ENCODE data around the gene SEZ6L.

Gene SEZ6L

DNA sequence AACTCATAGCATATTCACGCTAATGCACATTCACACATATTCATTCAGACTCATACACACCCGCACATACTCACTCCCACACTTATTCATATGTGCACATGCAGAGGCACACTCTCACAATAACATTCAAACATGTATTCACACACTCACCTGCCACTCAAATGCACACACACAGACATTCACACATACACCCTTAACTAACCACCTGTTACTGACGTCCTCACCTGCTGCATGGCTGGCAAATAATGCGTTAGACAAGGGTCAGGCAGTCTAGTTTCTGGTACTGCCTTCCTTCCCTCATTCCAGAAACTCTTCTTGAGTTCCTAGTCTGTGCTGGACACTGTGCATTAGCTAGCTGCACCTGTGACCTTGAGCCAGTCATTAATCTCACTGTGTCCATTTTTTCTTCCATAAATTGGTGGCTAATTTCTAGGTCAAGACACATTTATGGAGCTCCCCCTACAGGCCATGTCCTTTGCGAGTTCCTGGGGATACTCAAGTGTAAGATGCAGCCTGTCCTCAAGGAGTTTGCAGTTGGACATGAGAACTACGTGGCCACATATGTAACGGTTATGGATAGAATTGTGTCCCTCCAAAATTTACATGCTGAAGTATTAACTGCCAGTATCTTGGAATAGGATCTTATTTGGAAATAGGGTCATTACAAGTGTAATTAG is 34.5 kb upstream of the SEZ6L start:
- ChIA-PET POLR2A (no interaction called here), CTCF (interaction anchor here (1.0 kb wide), 1 partner anchor 37 kb away, joined by 3 read pairs; no protein-coding TSS in a partner anchor)
- H3K4me3 ChIP-seq (ENCODE audit: low read depth, low read length) = no peak overlapping the region
- no peak for DNase-seq (ENCODE audit: low read depth, low spot score)
- TF ChIP-seq, protein P1, sequence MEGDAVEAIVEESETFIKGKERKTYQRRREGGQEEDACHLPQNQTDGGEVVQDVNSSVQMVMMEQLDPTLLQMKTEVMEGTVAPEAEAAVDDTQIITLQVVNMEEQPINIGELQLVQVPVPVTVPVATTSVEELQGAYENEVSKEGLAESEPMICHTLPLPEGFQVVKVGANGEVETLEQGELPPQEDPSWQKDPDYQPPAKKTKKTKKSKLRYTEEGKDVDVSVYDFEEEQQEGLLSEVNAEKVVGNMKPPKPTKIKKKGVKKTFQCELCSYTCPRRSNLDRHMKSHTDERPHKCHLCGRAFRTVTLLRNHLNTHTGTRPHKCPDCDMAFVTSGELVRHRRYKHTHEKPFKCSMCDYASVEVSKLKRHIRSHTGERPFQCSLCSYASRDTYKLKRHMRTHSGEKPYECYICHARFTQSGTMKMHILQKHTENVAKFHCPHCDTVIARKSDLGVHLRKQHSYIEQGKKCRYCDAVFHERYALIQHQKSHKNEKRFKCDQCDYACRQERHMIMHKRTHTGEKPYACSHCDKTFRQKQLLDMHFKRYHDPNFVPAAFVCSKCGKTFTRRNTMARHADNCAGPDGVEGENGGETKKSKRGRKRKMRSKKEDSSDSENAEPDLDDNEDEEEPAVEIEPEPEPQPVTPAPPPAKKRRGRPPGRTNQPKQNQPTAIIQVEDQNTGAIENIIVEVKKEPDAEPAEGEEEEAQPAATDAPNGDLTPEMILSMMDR (IDR thresholded peaks at IDR 0.05; ENCODE audit: insufficient read depth, low read length, missing control alignments) = no peak

GRCh38 chr22:26135806-26136205 is 33.5 kb upstream of the SEZ6L start:
- TF ChIP-seq, protein P1 (IDR thresholded peaks at IDR 0.05; ENCODE audit: insufficient read depth, low read length, missing control alignments) = no peak
- no peak overlapping the region for H3K4me3 ChIP-seq (ENCODE audit: low read depth, low read length)
- POLR2A ChIA-PET = no interaction called here
- no peak for DNase-seq (ENCODE audit: low read depth, low spot score)
- CTCF ChIA-PET = interaction anchor here (1.0 kb wide), 1 partner anchor 36 kb away, joined by 3 read pairs; no protein-coding TSS in a partner anchor

DNA sequence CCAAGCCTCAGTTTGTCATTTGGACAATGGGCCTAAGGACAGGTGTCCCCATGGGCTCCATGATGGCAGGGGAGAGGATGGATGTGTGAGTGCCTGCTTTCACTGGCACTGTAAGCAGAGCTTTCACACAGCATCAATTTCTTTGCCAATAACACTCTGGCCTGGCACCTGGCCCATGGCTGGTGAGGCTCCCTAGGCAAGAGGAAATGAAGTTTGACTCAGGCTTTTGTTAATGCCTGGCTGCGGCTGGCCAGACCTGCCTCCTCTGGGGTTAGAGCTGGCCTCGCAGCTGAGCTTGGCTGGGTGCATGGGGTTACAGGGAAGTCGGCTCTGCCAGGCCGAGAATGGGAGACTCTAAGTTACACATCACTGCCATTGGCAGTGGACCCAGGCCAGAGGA is 30.0 kb upstream of the SEZ6L start:
- H3K4me3 ChIP-seq (ENCODE audit: low read depth, low read length) = no peak overlapping the region
- ChIA-PET POLR2A (interaction anchor here (0.6 kb wide), 1 partner anchor 220 kb away, joined by 3 read pairs; no protein-coding TSS in a partner anchor), CTCF (no interaction called here)
- no peak for DNase-seq (ENCODE audit: low read depth, low spot score)
- TF ChIP-seq, protein P1 (IDR thresholded peaks at IDR 0.05; ENCODE audit: insufficient read depth, low read length, missing control alignments) = no peak

- no peak overlapping the region for H3K4me3 ChIP-seq (ENCODE audit: low read depth, low read length)
- CTCF ChIA-PET = no interaction called here
- TF ChIP-seq, protein P1 (IDR thresholded peaks at IDR 0.05; ENCODE audit: insufficient read depth, low read length, missing control alignments) = no peak
- POLR2A ChIA-PET = no interaction called here
- no peak for DNase-seq (ENCODE audit: low read depth, low spot score)
Observed at GRCh38 chr22:26141831-26142230, 27.4 kb upstream of the SEZ6L start.

- TF ChIP-seq, protein P1 (IDR thresholded peaks at IDR 0.05; ENCODE audit: insufficient read depth, low read length, missing control alignments) = no peak
- ChIA-PET POLR2A (no interaction called here), CTCF (interaction anchor here (2.6 kb wide), 1 partner anchor 29 kb away, joined by 5 read pairs; no protein-coding TSS in a partner anchor)
- no peak for DNase-seq (ENCODE audit: low read depth, low spot score)
- no peak overlapping the region for H3K4me3 ChIP-seq (ENCODE audit: low read depth, low read length)
Observed at GRCh38 chr22:26143806-26144325, 25.4 kb upstream of the SEZ6L start.

DNA sequence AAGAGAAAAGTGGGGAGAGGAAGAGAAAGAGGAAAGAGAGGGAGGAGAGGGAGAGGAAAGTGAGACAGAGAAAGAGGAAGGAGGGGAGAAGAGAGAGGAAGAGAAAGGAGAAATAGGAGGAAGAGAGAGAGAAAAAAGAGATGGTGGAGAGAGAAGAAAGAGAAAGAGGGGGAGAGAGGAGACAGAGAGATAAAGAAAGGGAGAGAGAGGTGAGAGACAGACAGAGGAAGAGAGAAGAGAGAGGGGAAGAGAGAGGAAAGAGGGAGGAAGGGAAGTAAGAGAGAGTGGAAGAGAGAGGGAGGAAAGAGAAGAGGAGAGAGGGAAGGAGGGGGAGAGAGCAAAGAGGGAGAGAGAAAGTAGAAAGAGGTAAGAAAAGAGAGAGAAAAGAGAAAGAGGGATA is 9.4 kb upstream of the SEZ6L start:
- POLR2A ChIA-PET = no interaction called here
- no peak overlapping the region for H3K4me3 ChIP-seq (ENCODE audit: low read depth, low read length)
- DNase-seq (ENCODE audit: low read depth, low spot score) = no peak
- CTCF ChIA-PET = no interaction called here
- TF ChIP-seq, protein P1 (IDR thresholded peaks at IDR 0.05; ENCODE audit: insufficient read depth, low read length, missing control alignments) = no peak

All from AG04449 (cell line).